Sciatic nerve (tissue), 2 donors: ENCODE results near the gene DTNBP1. TPM values are rescaled to one million over a fixed set of nuclear protein-coding genes. Genes with fewer than 3 reads are reported as not detected.
"Not testable (repeated sequence)": the region's sequence is repeated elsewhere in the genome, so short reads cannot be mapped to it uniquely, and the experiment has no call there.

ENCODE experiments used
- ATAC-seq: fragments of 200-7000 bp; cut with Tn5 transposase; one replicate; pipeline ENCODE4 v1.9.1; 2020; ENCODE audit warnings: mild to moderate bottlenecking, moderate library complexity
- DNase-seq: peaks from one replicate; pipeline ENCODE4 v3.0.0-alpha.2; 2020; ENCODE audit warnings: low spot score
- intact Hi-C: fragments of 100-400 bp; cut with DNase I; formaldehyde crosslinking; loops from one replicate; pipeline ENCODE4 v1.14.2; 2022
- total RNA-seq: library from RNA; stranded (reverse); fragmentation: NEBNext Ultra II Directional; extraction: Animal tissue kit (Norgen Biotek cat#: 25700); gene quantifications from one replicate; pipeline ENCODE4 v1.2.1, GENCODE V29; 2021
- donor health status: DM: no; HTN: no; CAD: no.
- donor health status: DM: no; HTN: no; CAD: no.

Gene DTNBP1
- total RNA-seq, 1 donor from 2014 or later, result 25.3 TPM

DNA sequence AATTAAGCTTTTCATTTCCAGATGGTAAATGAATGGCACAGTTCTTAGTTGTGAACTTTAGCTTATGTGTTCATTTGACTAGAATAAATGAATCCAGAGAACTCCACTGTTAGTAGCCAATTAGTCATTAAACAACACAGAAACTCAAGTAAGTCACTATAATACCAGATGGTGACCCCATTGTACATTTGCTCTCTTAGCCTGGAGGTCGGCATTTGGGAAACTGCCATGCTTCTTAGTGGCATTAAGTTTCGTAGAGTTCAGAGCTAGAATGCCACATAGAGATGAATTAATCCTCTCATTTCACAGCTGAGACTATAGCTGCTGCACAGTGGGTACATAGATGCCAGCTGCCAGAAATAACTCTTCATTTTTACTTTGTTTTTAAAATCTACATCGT is 10.8 kb upstream of the DTNBP1 start:
- intact Hi-C loops, result no loop called here
- DNase-seq (no peak), ATAC-seq (no peak)

DNA sequence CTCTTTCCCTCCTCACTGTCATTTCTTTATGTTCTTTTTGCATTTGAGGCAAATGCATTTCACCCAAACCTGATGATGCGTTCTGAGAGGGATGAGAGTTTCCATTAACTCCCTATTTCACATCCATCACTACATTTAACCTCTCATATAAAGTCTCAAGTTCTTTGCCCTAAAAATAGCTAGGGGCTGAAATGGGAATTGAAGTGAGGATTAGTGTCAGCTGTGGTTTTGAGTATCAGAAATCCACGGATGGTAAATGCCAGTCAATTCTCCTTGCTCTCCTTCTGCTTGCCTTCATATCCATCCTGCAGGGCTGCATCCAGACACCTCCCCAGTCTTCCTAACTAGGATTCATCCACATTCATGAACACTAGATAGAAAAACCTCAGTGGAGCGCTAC is 10.0 kb upstream of the DTNBP1 start:
- ATAC-seq, result no peak
- intact Hi-C loops, result no loop called here

DNA sequence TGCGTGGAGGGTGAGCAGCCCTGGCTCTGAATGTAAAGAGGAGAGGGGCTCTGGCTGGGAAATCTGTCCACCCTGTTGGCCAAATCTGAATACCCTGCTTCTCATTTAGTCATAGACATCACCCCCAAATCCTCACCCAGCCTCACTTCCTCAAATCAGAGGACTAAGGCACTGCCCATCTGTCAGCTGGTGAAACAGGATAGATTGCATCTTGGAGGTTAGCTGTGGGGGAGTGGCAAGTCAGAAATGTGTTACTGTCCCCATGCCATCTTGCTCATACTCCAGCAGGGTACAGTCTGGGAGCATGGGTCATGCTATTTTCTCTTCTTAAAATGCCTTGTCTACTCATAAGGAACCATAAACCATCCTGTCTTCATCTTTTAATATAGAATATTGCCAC is 9.5 kb upstream of the DTNBP1 start:
- ATAC-seq, result peak; percentile 26
- DNase-seq, result no peak
- intact Hi-C loops, result no loop called here

More for the DNA sequence above, 10.0 kb upstream of the DTNBP1 start:
- DNase-seq, result no peak

DNA sequence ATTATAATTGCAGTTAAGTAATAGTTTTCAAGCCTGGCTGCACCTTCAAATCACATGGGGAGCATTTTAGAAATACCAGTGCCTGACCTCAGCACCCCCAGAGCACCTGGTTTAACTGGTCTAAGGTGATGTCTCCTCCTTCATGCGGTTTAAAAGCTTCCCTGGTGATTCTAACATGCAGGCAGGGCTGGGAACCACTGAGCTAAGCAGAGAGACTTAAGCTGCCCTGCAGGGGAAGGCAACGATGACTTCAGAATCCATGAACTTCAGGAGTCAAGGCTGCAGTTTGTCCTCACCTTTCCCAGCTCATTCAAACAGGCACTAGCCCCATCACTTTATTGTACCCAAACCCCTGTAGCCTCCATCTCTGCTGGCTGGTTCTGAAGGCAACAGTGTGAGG is 6.1 kb upstream of the DTNBP1 start:
- ATAC-seq (no peak), DNase-seq (no peak)
- intact Hi-C loops, result no loop called here

DNA sequence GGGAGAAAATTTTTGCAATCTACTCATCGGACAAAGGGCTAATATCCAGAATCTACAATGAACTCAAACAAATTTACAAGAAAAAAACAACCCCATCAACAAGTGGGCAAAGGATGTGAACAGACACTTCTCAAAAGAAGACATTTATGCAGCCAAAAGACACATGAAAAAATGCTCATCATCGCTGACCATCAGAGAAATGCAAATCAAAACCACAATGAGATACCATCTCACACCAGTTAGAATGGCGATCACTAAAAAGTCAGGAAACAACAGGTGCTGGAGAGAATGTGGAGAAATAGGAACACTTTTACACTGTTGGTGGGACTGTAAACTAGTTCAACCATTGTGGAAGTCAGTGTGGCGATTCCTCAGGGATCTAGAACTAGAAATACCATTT is 4.1 kb upstream of the DTNBP1 start:
- intact Hi-C loops, ATAC-seq, DNase-seq: not testable (repeated sequence)

DNA sequence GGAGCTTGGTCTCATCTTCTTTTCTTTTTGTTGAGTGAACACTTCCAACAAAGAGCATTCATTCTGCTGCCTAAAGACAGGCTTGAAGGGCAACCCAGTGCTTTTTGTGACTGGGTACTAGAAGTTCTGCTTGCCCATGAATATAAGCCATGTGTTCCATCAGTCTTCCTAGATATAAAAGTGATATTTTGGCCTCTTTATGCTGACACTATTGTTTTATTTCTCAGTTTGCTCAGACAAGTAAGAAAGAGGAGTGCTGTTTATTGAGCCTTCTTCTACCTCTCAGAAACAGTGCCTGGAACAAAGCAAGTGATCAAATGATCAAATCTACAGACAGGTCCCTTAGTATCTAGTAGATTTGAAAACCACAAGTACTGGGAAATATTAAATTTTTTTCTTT is 2.4 kb upstream of the DTNBP1 start:
- ATAC-seq (no peak), DNase-seq (no peak)
- intact Hi-C loops, result no loop called here

DNA sequence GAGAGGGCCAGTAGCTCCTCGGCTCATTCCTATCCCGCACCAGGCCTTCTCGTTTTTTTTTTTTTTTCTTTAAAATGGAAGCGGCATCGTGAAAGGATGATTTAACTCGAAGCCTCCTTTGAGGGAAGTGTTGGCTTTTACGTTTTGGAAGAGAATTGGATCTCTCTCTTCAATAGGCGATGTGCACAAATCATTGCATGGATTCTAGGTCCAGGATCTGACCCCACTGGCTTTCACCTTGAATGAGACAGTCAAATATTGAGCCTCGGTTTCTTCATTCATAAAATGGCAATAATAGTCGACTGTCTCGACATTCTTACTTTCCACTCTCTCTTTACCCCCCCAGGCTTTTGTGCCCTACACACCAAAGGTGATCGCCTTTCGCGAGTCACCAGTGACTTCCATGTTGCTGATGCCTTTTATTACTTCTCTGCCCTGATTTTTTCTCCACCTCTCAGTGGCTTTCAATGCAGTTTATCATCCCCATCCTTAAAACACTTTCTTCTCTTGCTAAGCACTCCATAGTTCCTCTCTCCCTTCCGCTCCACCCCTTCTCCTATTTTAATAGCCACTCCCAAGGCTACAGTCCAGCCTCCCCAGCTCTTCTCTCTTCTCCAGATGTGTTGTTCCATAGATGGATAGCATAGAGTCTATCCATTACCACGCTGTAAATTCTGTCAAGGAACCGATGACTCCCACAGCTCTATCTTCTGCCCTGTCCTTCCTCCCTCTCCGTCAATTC is 473 bp upstream of the DTNBP1 start:
- DNase-seq (no peak), ATAC-seq (peak; percentile 16)
- intact Hi-C loops, result no loop called here

DNA sequence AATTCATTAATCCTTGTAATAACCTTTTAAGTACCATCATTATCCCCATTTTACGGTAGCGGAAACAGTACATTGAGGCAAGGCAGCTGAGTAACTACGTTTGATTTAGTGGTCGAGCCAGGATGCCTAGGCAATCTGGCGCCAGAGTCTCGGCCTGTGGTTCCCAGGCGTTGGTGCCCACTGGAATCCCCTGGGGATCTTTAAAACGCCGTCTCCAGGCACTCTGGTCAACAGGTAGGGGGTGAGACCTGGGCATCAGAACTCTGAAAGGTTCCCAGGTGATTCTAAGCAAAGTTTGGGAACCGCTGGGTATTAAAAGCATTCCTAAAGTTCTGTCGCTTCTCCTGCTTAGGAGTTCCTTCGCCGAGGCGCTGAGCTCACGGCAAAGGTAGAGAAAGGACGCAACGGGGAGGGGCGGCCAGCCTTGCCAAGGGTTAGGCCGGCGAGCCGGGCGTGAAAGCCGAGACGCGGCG is 939 bp downstream of the DTNBP1 start:
- no peak for ATAC-seq

DNA sequence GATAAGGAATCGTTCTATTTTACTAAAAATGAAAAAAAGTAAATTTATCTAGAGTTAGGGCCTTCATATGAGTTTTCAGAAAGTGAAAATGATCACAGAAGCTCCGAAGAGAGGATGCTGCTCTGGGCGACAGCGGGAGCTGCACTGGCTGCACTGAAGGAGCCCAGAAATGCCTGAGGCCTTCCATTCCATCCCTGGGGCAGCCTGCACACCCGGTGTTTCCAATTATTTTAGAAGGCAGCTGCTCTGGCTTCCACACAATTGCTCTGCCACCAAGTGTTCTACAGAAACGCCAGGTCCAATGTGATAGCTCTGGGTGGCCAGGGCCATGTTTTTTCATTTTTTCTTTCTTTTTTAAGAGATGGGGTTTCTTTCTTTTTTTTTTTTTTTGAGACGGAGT is 3.6 kb downstream of the DTNBP1 start:
- DNase-seq, result no peak
- intact Hi-C loops, result no loop called here
- no peak for ATAC-seq

More for the DNA sequence above, 939 bp downstream of the DTNBP1 start:
- no peak for DNase-seq
- intact Hi-C loops, result no loop called here

DNA sequence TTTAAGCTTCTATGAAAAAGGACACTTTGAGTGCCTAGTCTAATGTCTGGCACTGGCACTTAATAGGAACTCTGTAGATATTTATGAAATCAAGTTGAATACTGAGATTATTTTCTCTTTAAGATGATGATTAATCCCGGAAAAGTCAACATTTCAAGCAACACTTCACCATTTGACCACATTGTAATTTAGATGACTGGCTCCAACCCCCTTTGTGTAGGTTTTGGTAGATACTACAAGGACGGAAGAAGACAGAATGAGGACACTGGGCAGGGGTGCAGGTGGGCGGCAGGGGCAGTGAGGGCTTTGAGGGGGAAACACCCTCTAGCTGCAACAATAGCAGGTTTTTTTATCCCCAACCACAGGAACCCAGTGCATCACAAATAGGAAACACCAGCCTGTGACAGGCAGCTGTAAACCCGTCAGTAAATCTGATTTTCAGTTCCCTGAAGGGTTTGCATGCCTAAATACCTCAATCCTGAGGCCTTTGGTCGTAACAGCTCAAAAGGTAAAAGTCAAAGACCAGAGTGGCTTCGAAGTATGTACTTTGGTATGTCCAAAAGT is 4.6 kb downstream of the DTNBP1 start:
- ATAC-seq (no peak), DNase-seq (no peak)
- intact Hi-C loops, result no loop called here

DNA sequence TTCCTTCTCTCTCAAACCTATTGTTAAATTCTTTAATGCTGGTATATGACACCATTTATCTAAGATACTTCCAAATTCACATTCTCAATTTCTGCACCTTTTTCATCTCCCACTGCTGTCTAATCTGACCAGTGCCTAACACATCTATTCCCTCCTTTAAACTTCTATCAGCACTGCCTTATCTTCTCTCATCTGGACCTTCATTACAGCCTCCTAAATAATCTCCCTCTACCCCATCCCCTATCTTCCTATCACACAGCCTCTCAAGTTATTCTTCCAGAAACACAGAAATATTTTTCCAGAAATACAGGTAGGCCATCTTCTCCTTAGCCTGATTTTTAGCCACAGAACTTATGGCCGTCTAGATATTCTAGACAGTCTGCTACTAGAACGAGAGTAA is 5.5 kb downstream of the DTNBP1 start:
- no peak for DNase-seq
- intact Hi-C loops, result no loop called here
- no peak for ATAC-seq

DNA sequence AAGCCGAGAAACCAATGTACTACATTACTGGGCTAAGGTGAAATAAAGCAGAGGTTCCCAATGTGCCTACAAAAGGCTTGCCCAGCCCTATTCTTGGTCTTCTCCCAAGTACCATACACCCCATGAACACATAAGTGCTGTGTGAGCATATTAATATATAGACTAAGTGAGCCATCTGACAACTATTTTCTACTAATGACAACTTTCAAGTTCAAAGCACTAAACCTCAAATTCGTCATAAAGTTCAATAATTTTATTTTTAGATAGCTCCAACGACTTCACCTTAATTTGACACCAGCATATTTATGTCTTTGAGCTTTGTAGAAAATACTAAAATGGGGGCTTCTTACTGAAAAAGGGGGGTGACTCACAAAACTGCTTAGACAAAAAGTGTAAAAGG is 6.7 kb downstream of the DTNBP1 start:
- no peak for ATAC-seq
- DNase-seq, result no peak
- intact Hi-C loops, result no loop called here

DNA sequence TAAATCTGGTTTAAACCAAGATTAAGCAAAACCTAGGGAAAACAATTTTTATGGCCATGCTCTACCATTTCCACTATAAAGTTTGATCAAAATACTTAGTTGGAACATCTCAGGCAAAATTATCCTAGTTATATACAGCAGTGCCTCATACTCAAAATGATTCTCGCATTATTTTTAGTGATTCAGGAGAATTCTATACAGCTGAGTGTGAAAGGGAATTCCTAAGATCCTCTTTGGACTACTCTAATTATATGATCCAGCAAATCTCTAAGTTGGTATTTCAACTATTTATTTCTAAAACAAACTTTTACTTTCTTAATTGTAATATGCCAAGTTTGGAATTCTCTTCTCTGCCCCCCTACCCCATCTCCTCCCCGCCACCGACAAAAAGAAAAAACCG is 8.6 kb downstream of the DTNBP1 start:
- ATAC-seq, result no peak
- intact Hi-C loops, result no loop called here
- no peak for DNase-seq

DNA sequence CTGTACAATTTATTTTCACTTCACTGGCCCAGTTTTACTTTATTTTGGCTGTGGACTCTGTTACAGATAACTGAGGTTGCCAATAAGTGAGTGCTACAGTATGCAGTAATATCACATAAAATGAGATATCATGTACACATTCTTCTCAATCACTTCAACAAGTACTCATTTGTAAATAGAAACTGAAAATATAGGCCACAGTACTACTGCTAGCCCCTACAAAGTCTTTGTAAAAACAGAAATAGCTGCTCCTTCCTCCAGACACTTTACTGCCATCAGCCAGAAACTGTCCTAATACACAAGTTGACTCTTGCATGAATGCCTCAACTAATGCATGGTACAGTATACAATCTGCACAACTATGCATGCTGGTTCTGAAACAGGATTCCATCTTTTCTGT is 9.2 kb downstream of the DTNBP1 start:
- ATAC-seq (no peak), DNase-seq (no peak)
- intact Hi-C loops, result no loop called here

DNA sequence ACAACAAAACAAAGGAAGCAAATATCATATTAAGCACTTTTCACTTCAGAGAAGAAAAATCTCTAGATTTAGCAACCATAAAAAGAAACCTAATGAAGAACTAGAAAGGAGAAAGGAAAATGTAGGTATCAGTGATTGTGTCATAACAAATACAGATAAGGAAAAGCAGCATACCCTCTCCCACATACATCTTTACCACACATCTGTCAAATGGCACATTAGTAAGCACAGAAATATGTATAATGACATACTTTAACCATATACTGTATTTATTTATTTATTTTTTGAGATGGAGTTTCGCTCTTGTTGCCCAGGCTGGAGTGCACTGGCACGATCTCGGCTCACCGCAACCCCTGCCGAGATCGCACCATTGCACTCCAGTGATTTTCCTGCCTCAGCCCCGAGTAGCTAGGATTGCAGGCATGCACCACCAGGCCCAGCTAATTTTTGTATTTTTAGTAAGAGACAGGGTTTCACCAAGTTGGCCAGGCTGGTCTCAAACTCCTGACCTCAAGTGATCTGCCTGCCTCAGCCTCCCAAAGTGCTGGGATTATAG is 12.7 kb downstream of the DTNBP1 start:
- ATAC-seq, intact Hi-C loops, DNase-seq: not testable (repeated sequence)

DNA sequence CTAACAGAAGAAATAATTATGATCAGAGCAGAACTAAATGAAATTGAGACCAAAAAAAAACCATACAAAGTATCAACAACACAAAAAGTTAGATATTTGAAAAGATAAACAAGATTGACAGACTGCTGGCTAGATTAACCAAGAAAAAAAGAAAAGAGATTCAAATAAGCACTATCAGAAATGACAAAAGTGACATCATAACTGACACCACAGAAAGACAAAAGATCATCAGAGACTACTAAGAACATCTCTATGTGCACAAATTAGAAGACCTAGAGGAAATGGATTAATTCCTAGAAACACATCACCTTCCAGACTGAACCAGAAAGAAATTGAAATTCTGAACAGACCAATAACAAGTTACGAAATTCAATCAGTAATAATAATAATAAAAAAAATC is 17.9 kb downstream of the DTNBP1 start:
- intact Hi-C loops, result no loop called here
- no peak for DNase-seq
- ATAC-seq, result no peak

DNA sequence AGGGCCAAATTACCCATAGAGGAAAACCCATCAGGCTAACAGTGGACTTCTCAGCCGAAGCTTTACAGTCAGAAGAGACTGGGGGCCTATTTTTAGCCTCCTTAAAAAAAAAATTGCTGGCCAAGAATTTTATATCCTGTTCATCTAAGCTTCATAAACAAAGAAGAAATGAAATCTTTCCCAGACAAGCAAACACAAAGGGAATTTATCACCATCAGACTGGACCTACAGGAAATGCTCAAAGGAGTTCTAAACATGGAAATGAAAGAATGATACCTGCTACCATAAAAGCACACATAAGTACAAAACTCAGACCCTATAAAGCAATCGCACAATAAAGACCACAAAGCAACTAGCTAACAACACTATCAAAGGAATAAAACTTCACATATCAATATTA is 19.3 kb downstream of the DTNBP1 start:
- ATAC-seq (no peak), DNase-seq (no peak)
- intact Hi-C loops, result no loop called here

DNA sequence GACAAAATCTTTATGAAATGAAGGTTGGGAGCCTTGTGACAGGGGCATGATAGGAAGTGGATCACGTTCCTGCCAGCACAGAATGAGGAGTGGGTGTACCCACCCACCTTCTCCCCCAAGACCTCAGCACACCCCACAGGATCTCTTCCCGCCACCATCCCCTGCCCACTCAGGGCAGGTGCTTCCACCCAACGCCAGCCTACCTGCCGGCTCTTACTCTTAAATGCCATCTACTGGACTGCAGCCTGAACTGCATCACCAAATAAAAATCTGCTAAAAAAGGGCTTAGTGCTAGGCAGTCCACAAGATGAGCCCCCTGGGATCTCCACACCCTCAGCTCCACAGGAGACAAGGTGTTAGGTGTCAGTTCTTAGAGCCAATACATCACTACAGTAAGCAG is 20.6 kb downstream of the DTNBP1 start:
- ATAC-seq (no peak), DNase-seq (no peak)
- intact Hi-C loops, result no loop called here

DNA sequence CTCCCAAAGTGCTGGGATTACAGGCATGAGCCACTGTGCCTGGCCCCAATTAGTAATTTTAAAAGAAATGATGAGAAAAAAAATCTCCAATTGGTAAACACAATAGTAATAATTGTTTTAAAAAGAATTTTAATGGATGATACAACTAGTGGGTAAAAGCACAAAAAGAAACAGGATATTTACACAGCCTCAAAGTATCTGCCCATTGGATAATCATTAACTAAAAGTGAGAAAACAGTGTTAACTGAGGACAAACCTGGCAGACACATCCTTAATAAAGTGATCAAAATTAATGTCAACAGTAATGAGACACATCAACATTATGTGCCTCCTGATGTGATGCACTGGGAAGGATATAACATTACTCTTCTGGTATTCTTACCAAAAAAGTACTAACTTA is 24.5 kb downstream of the DTNBP1 start:
- no peak for ATAC-seq
- intact Hi-C loops, result no loop called here

DNA sequence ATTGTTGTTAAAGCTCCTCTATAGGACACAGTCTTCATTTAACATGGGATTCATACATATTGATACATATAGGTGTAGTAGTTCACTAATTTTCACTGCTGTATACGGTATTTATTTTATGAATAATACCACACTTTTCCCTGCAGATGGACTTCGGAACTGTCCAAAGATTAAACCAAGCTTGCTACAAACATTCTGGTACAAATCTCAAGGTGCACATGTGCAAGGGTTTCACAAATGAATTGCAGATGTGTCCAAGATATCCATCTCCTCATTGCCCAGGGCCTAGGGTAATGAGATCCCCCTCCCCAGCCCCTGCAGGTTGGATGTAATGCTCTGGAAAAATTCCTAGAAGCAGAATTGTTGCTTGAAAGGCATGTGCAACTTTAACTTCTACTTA is 31.4 kb downstream of the DTNBP1 start:
- no peak for ATAC-seq
- intact Hi-C loops, result no loop called here
- no peak for DNase-seq

More for the DNA sequence above, 24.5 kb downstream of the DTNBP1 start:
- DNase-seq, result no peak

DNA sequence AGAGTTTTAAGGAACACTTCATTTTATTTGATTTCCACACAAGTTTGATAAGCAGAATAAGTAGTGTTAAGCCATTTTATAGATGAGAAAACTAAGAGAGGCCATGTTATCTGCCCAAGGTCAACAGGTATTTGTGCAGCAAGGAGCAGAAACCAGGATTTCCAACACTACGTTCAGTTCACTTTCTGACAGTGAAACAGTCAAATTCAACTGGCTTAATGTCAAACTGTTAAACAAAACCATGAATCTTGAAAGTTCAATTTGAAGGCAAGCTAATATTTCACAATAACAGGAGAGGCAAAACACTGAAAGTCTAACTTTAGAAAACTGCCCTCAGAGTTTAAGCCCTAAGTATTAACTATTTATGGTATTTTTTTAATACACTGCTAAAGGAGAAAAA is 32.6 kb downstream of the DTNBP1 start:
- intact Hi-C loops, result no loop called here
- ATAC-seq (peak; percentile 41), DNase-seq (no peak)
